ENCODE measurements around the gene PLEK. TPM values are rescaled to one million over a fixed set of nuclear protein-coding genes. Genes with fewer than 3 reads are reported as not detected.

The PLEK gene
- total and polyA plus RNA-seq, 10 donors, result 49.1 to 202 (median 101) TPM

- H3K9me3 ChIP-seq, result peaks cover 0 to 8% (median 2%) of the 10 kb centered on the region in 8 donors
- H3K27ac ChIP-seq, result peak overlapping the region; percentile 69 to 94 (median 92)
- DNase-seq, result peak; percentile 78
- peaks cover 0 to 36% (median 12%) of the 10 kb centered on the region in 7 donors for H3K27me3 ChIP-seq (replicated peaks in 1 of 7)
- peaks cover 8 to 46% (median 28%) of the 10 kb centered on the region in 6 donors for H3K4me1 ChIP-seq
- H3K36me3 ChIP-seq, result no peaks in the 10 kb centered on the region
- TF ChIP-seq CTCF (IDR thresholded peaks at IDR 0.05 in 8 of 11, conservative IDR thresholded peaks at IDR 0.05 in 3 of 11), result no peak
- TF ChIP-seq POLR2A (IDR thresholded peaks at IDR 0.05), result no peak
- TF ChIP-seq POLR2AphosphoS5 (IDR thresholded peaks at IDR 0.05), result no peak
- peak overlapping the region; percentile 56 to 86 (median 66) for H3K4me3 ChIP-seq
- WGBS, 5 donors, result 4 to 9% (median 6%) methylated on average over 17 to 27 of the region's 27 CpGs
- intact Hi-C loops (cut with DNase I; ENCODE audit: low total_unique reads), result no loop called here
Measured at GRCh38 chr2:68318914-68319397, 46.1 kb upstream of the PLEK start.

- intact Hi-C loops (cut with DNase I; ENCODE audit: low total_unique reads), result no loop called here
- Histone ChIP-seq H3K4me3 (peak within 1 kb of the TSS; percentile 56 to 86 (median 66)), H3K36me3 (no peaks in the 10 kb centered on the region), H3K4me1 (peaks cover 8 to 46% (median 28%) of the 10 kb centered on the region in 6 donors), H3K9me3 (peaks cover 0 to 2% (median 0%) of the 10 kb centered on the region in 8 donors), H3K27me3 (replicated peaks in 1 of 7) (peaks cover 0 to 36% (median 12%) of the 10 kb centered on the region in 7 donors), H3K27ac (peak within 1 kb of the TSS; percentile 69 to 94 (median 92))
- TF ChIP-seq POLR2AphosphoS5 (IDR thresholded peaks at IDR 0.05) (peak; percentile 79 to 89 (median 82)), POLR2A (IDR thresholded peaks at IDR 0.05) (peak in 1 of 3 donors; percentile 35), CTCF (IDR thresholded peaks at IDR 0.05 in 8 of 11, conservative IDR thresholded peaks at IDR 0.05 in 3 of 11) (peak in 1 of 11 experiments; percentile 13)
- WGBS, 5 donors, result 0 to 1% (median 1%) methylated on average over 32 to 64 of the region's 64 CpGs
- DNase-seq, result peak; percentile 87
Measured at GRCh38 chr2:68319398-68320117, 45.5 kb upstream of the PLEK start, which contains the start of gene CNRIP1. Gene CNRIP1, minus strand, starts transcription at chr2:68319949. Its CDS starts 549 bp downstream, at chr2:68319400.

GRCh38 chr2:68320118-68320641 lies 44.9 kb upstream of the PLEK start:
- WGBS, 5 donors, result 8 to 12% (median 11%) methylated on average over 11 of the region's 11 CpGs
- no peak for DNase-seq
- no peaks in the 10 kb centered on the region for H3K36me3 ChIP-seq
- H3K4me3 ChIP-seq, result peak overlapping the region; percentile 56 to 86 (median 66)
- H3K27me3 ChIP-seq (replicated peaks in 1 of 7), result peaks cover 0 to 36% (median 12%) of the 10 kb centered on the region in 7 donors
- H3K27ac ChIP-seq, result peak overlapping the region; percentile 69 to 94 (median 92)
- peaks cover 8 to 46% (median 28%) of the 10 kb centered on the region in 6 donors for H3K4me1 ChIP-seq
- intact Hi-C loops (cut with DNase I; ENCODE audit: low total_unique reads), result no loop called here
- no peaks in the 10 kb centered on the region for H3K9me3 ChIP-seq
- no peak for TF ChIP-seq POLR2AphosphoS5 (IDR thresholded peaks at IDR 0.05)
- TF ChIP-seq CTCF (IDR thresholded peaks at IDR 0.05 in 8 of 11, conservative IDR thresholded peaks at IDR 0.05 in 3 of 11), result no peak
- TF ChIP-seq POLR2A (IDR thresholded peaks at IDR 0.05), result no peak

- no peak for DNase-seq
- Histone ChIP-seq H3K36me3 (no peaks in the 10 kb centered on the region), H3K4me3 (no peak overlapping the region), H3K27me3 (replicated peaks in 1 of 7) (peaks cover 0 to 12% (median 0%) of the 10 kb centered on the region in 7 donors), H3K9me3 (no peaks in the 10 kb centered on the region), H3K4me1 (peaks cover 4 to 6% (median 6%) of the 10 kb centered on the region in 6 donors), H3K27ac (no peak overlapping the region)
- 86 to 90% (median 89%) methylated on average over 3 of the region's 3 CpGs for WGBS, 5 donors
- intact Hi-C loops (cut with DNase I; ENCODE audit: low total_unique reads), result no loop called here
- TF ChIP-seq CTCF (IDR thresholded peaks at IDR 0.05 in 8 of 11, conservative IDR thresholded peaks at IDR 0.05 in 3 of 11) (no peak), POLR2AphosphoS5 (IDR thresholded peaks at IDR 0.05) (no peak), POLR2A (IDR thresholded peaks at IDR 0.05) (no peak)
Measured at GRCh38 chr2:68325056-68325455, 40.0 kb upstream of the PLEK start.

Data from spleen (tissue), 11 donors.